ENCODE results near the gene CEP57L1.

DNA sequence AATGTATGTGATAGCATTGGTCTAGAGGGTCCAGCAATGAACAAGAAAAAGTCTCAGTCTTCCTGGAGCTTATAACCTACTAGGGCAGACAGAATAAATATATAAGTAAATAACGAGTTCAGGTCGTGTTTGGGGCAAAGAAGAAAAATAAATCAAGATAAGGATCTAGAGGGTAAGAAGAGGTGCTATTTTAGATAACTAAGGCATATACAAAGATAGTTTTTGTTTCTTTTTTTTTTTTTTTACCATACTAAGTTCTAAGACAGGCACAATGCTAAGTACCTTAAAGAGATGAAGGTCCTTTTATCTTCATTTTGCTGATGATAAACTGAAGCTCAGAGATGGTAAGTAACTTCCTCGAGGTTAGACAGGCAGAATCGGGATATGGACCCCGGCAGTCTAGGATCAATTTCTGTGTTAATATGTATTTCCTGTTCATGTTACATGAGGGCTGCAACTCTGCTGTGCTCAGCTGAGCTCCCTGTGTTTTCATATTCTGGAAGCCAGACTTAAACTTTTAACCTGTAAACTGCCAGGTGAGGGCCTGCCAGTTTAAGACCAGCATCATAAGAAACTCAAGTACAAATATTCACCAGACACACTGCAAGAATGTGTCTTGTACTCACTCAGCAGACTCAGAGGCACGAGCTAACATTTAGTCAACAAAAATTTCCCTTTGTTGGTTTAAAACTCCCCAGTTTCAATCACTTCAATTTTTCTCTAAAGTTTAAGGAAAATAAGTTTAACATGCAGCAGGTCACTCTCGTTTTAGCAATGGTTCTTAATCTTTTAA is 24.0 kb upstream of the CEP57L1 start:
- no peak for TF ChIP-seq POLR2A (IDR thresholded peaks at IDR 0.05)
- TF ChIP-seq, protein P1, sequence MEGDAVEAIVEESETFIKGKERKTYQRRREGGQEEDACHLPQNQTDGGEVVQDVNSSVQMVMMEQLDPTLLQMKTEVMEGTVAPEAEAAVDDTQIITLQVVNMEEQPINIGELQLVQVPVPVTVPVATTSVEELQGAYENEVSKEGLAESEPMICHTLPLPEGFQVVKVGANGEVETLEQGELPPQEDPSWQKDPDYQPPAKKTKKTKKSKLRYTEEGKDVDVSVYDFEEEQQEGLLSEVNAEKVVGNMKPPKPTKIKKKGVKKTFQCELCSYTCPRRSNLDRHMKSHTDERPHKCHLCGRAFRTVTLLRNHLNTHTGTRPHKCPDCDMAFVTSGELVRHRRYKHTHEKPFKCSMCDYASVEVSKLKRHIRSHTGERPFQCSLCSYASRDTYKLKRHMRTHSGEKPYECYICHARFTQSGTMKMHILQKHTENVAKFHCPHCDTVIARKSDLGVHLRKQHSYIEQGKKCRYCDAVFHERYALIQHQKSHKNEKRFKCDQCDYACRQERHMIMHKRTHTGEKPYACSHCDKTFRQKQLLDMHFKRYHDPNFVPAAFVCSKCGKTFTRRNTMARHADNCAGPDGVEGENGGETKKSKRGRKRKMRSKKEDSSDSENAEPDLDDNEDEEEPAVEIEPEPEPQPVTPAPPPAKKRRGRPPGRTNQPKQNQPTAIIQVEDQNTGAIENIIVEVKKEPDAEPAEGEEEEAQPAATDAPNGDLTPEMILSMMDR (IDR thresholded peaks at IDR 0.05 in 8 of 11, conservative IDR thresholded peaks at IDR 0.05 in 3 of 11), result no peak
